Pancreas (tissue), 10 donors: Measurements from ENCODE around the gene RNF182. TPM values are rescaled to one million over a fixed set of nuclear protein-coding genes. Genes with fewer than 3 reads are reported as not detected.

ENCODE experiments used
- ATAC-seq, 4 donors: fragments of 200-7000 bp; cut with Tn5 transposase; one replicate each; pipeline versions ENCODE4 v1.8.0 to v1.9.1; 2020; ENCODE audit warnings: mild to moderate bottlenecking in 4 of 4, moderate library complexity in 4 of 4
- DNase-seq, 6 donors: peaks; one replicate each; pipeline ENCODE4 v3.0.0-alpha.2; 2020
- FAIRE-seq: peaks from 2 replicates; lab custom pipeline; 2012; peaks lifted over from hg19 to GRCh38; lab: Jason Lieb, UNC
- H3K27ac ChIP-seq, 4 donors: fragments of 200-600 bp; sonication (generic); 1 replicate in 3 of 4; 2 replicates in 1 of 4; pipeline versions ENCODE4 v1.5.0 to v1.8.0; 2020
- H3K27me3 ChIP-seq, 4 donors: fragments of 200-600 bp; one replicate each; pipeline ENCODE4 v1.8.0; 2021
- H3K36me3 ChIP-seq, 3 donors: fragments of 200-600 bp; sonication (generic) in 1 of 3; one replicate each; pipeline versions ENCODE4 v1.5.0 to v1.8.0; 2020 to 2021
- H3K4me1 ChIP-seq, 3 donors: fragments of 200-600 bp; one replicate each; pipeline ENCODE4 v1.8.0; 2021
- H3K4me3 ChIP-seq, 4 donors: fragments of 200-600 bp; sonication (generic) in 2 of 4; one replicate each; pipeline versions ENCODE4 v1.5.0 to v1.8.0; 2020 to 2021
- H3K9me3 ChIP-seq, 4 donors: fragments of 200-600 bp; one replicate each; pipeline ENCODE4 v1.8.0; 2021
- WGBS, 2 donors: extraction: QIAGEN DNeasy Blood & Tissue Kit; methylation state at CpG; one replicate each; pipeline ENCODE4 v1.1.7; 2013; 5-methylcytosine and 5-hydroxymethylcytosine counted together
- intact Hi-C, 3 donors: fragments of 100-400 bp; cut with DNase I; formaldehyde crosslinking; loops; one replicate each; pipeline versions ENCODE4 v1.11.1 to v1.14.2; 2022
- polyA plus RNA-seq, 2 donors: library from polyadenylated mRNA; stranded (reverse); fragments of 200-250 nt; gene quantifications; one replicate each; pipeline ENCODE4 v1.2.3, GENCODE V29; 2013
- total RNA-seq, 6 donors: library from RNA; stranded (reverse); fragmentation: NEBNext Ultra II Directional in 4 of 6; extraction: Animal tissue kit (Norgen Biotek cat#: 25700) in 4 of 6; gene quantifications; one replicate each; pipeline versions ENCODE4 v1.2.1 to v1.2.4, GENCODE V29; 2021 to 2023
- TF ChIP-seq, protein P1 (sequence below), 4 donors: fragments of 200-600 bp; sonication (generic) in 3 of 4; IDR thresholded peaks; one replicate each; pipeline versions ENCODE4 v1.5.0 to v1.8.0; 2021; ENCODE audit warnings: antibody characterized with exemption in 4 of 4
- donor health status: healthy with polysubstance abuse.
- donor health status: DM: no; HTN: no; CAD: no; lungs with moderate emphysema.
- donor health status: DM: no; HTN: no; CAD: no.
- donor health status: control.
- donor health status: control.
- donor health status: Bipolar disorder and iron deficiency.
- donor health status: DM: yes; HTN: yes; CAD: no.
- donor health status: DM: no; HTN: no; CAD: no.
- donor health status: DM: no; HTN: no; CAD: no.
- donor health status: DM: yes; HTN: yes; CAD: no.

RNF182 gene
- total and polyA plus RNA-seq, 8 donors = 0.34 to 2.2 (median 0.77) TPM

DNA sequence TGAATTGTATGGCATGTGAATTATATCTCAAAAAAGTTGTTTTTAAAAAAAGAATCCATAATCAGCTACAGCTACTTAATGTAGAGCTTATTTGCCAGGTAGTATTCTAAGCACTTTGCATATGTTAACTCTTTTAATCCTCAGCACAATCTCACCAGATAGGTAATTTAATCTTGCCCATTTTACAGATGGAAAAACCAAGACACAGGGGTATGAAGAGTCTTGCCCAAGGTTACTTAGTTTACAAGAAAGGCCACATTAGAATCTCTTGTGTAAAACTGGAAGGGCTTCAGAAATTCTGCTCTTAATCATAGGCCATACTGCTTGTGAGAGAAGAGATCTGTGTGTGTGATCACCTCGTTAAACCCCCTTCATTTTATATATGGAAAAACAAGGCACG is 13.4 kb upstream of the RNF182 start:
- Histone ChIP-seq H3K36me3 (no peaks in the 10 kb centered on the region), H3K9me3 (no peaks in the 10 kb centered on the region), H3K27ac (no peak overlapping the region), H3K27me3 (peaks cover 0 to 5% (median 0%) of the 10 kb centered on the region in 4 donors), H3K4me1 (no peaks in the 10 kb centered on the region), H3K4me3 (no peak overlapping the region)
- TF ChIP-seq, protein P1, sequence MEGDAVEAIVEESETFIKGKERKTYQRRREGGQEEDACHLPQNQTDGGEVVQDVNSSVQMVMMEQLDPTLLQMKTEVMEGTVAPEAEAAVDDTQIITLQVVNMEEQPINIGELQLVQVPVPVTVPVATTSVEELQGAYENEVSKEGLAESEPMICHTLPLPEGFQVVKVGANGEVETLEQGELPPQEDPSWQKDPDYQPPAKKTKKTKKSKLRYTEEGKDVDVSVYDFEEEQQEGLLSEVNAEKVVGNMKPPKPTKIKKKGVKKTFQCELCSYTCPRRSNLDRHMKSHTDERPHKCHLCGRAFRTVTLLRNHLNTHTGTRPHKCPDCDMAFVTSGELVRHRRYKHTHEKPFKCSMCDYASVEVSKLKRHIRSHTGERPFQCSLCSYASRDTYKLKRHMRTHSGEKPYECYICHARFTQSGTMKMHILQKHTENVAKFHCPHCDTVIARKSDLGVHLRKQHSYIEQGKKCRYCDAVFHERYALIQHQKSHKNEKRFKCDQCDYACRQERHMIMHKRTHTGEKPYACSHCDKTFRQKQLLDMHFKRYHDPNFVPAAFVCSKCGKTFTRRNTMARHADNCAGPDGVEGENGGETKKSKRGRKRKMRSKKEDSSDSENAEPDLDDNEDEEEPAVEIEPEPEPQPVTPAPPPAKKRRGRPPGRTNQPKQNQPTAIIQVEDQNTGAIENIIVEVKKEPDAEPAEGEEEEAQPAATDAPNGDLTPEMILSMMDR (IDR thresholded peaks at IDR 0.05) = no peak
- DNase-seq (no peak), FAIRE-seq (no peak), ATAC-seq (no peak)
- intact Hi-C loops = loop anchor here in 1 of 3 donors (5.0 kb wide), 1 partner anchor 136 kb away; no protein-coding TSS in a partner anchor
- WGBS, 2 donors = 59 to 65% methylated on average over 2 of the region's 2 CpGs

DNA sequence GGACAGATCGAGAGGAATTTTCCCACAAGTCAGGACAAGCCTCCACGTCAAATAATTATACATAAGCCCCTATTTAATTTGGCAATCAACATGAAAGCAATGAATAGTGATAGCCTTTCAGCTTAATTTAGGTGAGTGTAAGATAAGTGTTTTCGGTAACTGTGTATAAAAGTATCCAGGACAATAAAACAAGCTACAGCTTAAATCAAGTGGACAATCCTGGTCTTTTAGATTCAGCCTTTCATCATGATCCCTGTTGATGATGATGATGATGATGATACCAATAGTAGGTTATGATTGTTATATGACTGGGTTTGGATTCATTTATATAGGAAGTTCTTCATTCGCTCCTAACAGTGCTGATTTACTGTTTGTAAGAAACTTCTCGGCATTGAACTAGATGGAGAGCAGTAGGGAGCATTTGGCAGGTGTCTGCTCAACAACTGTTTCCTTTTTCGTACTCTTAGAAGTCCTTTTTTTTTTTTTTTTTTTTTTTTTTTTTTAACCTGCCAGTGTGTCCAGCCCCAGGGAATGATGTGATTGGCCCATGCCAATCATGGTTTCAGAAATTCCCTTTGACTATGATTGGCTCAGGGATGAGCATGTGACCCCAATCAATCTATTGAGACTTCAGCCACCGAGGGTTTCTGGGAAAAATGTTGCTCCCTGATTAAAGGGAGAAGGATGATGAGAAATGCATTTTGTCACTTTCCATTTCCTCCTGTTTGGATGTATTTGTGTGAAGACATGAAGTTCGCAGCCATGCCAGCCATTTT is 11.3 kb upstream of the RNF182 start:
- Histone ChIP-seq H3K27me3 (peaks cover 0 to 5% (median 0%) of the 10 kb centered on the region in 4 donors), H3K4me1 (no peaks in the 10 kb centered on the region), H3K27ac (no peak overlapping the region), H3K4me3 (no peak overlapping the region), H3K9me3 (no peaks in the 10 kb centered on the region), H3K36me3 (no peaks in the 10 kb centered on the region)
- ATAC-seq = no peak
- no peak for FAIRE-seq
- DNase-seq = no peak
- intact Hi-C loops = loop anchor here in 1 of 3 donors (5.0 kb wide), 1 partner anchor 134 kb away; no protein-coding TSS in a partner anchor
- TF ChIP-seq, protein P1 (IDR thresholded peaks at IDR 0.05) = no peak
- WGBS, 2 donors = 52 to 61% methylated on average over 8 of the region's 8 CpGs

DNA sequence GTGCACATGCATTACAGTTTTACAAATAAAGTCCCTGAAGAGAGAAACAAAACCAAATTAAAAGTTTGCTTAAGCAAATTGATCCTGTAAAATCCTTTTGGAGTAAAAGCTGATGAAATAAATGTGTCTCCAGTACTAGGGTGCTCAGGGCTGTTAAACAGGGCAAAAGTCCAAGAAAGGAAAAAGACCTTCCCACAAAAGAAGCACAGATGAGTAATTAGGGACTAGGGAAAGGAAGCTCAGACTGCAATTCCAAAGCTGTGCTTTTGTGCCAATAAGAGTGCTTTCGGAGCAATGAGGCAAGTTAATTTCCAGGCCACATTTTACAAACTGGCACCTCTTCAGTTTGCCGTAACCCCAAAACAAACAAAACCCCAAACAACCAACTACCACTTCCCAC is 10.4 kb upstream of the RNF182 start:
- FAIRE-seq (no peak), ATAC-seq (no peak), DNase-seq (no peak)
- no peaks in the 10 kb centered on the region for H3K9me3 ChIP-seq
- H3K27me3 ChIP-seq = peaks cover 0 to 5% (median 0%) of the 10 kb centered on the region in 4 donors
- intact Hi-C loops = loop anchor here in 1 of 3 donors (5.0 kb wide), 1 partner anchor 133 kb away; no protein-coding TSS in a partner anchor
- H3K4me1 ChIP-seq = no peaks in the 10 kb centered on the region
- no peaks in the 10 kb centered on the region for H3K36me3 ChIP-seq
- WGBS, 2 donors = 68 to 69% methylated on average over 2 of the region's 2 CpGs
- H3K4me3 ChIP-seq = no peak overlapping the region
- no peak overlapping the region for H3K27ac ChIP-seq
- TF ChIP-seq, protein P1 (IDR thresholded peaks at IDR 0.05) = no peak

DNA sequence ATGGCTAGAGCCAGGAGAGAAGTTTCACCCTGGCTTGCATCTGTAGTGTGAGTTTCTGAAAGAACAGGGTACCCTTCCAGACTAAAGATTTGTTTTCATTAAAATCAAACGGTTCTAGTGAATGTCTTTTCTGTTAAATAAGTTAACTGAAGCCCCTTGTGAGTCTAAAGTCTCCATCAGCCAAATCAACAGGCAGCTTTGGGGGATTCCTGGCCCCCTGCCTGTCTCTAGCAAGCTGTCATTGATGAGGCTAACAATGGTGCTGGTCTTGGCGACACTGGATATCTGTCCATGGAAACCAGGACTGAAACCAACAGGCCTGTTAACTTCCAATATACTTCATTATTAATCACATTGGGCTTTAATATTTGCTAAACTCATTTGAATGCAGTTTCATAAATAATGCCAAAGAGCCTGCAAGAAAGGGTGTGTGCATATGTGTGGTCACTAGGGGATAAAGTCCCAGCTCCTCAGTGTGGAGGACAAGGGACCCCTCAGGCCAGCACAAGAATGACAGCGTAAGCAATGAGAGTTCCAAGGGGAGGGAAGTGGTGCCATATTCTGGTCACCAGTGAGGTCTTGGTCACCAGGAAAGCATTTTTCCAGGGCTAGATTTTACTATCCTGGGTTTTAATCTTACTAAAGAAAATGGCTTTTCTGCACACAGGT is 9.1 kb upstream of the RNF182 start:
- DNase-seq = no peak
- Histone ChIP-seq H3K27ac (no peak overlapping the region), H3K27me3 (peaks cover 0 to 5% (median 0%) of the 10 kb centered on the region in 4 donors), H3K4me1 (no peaks in the 10 kb centered on the region), H3K36me3 (no peaks in the 10 kb centered on the region), H3K9me3 (no peaks in the 10 kb centered on the region), H3K4me3 (no peak overlapping the region)
- ATAC-seq = no peak
- 75 to 83% methylated on average over 3 of the region's 3 CpGs for WGBS, 2 donors
- intact Hi-C loops = loop anchor here in 1 of 3 donors (5.0 kb wide), 1 partner anchor 152 kb away; no protein-coding TSS in a partner anchor
- no peak for FAIRE-seq
- TF ChIP-seq, protein P1 (IDR thresholded peaks at IDR 0.05) = no peak
